NCI-H524 treated with DMSO at 0.1 percent for 48 hours (cell line): ENCODE results near the gene STIP1.

Source experiments
- DNase-seq: peaks from one replicate; lab custom pipeline; 2025; lab: John Stamatoyannopoulos, UW

The STIP1 gene

GRCh38 chr11:64185693-64186491 is at the start of gene STIP1:
Gene STIP1 (plus strand): TSS chr11:64186171. CDS start chr11:64186262, 91 bp downstream.
- peak; percentile 99 for DNase-seq

- DNase-seq = no peak
Measured at GRCh38 chr11:64136765-64137441, 49.1 kb upstream of the STIP1 start.

GRCh38 chr11:64138398-64138797 is 47.6 kb upstream of the STIP1 start:
- no peak for DNase-seq

DNA sequence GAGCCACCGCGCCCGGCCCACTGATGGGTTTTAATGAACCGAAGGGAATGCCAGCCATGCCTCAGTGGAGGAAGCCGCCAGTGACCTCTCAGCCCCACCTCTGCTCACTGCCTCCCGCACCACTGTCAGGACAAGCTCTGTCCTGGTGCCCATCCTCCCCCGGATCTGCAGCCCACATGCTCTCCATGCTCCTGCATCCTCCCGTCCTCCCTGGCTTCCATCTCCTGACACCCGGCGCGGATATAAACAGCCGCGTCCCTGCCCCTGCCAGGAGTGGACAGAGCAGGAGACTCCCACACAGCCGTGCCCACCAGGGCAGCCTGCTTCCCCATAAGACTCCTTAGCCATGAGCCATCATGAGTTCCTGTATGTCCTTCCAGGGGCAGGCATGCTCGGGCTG is 46.9 kb upstream of the STIP1 start:
- DNase-seq = no peak

DNA sequence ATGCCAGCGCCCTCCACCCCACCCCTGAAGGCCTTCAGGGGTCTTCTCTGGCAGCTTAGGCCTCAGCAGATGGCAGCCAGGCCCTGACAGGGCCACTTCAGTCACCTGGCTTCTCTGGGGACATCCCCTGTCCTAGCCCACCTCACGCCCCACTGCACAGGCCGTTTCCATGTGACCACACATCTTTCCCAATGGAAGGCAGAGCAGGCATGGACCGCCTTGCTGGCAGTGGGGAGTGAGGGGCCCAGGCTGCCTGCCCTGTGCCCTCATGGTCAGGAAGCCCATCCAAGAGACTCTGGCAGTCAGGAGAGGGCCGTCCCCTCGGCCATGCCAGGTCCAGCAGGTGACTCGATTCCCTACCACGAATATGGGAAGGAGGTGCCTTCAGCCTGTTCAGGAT is 45.9 kb upstream of the STIP1 start:
- DNase-seq = no peak

- DNase-seq = no peak
Measured at GRCh38 chr11:64141081-64141783, 44.7 kb upstream of the STIP1 start.

DNA sequence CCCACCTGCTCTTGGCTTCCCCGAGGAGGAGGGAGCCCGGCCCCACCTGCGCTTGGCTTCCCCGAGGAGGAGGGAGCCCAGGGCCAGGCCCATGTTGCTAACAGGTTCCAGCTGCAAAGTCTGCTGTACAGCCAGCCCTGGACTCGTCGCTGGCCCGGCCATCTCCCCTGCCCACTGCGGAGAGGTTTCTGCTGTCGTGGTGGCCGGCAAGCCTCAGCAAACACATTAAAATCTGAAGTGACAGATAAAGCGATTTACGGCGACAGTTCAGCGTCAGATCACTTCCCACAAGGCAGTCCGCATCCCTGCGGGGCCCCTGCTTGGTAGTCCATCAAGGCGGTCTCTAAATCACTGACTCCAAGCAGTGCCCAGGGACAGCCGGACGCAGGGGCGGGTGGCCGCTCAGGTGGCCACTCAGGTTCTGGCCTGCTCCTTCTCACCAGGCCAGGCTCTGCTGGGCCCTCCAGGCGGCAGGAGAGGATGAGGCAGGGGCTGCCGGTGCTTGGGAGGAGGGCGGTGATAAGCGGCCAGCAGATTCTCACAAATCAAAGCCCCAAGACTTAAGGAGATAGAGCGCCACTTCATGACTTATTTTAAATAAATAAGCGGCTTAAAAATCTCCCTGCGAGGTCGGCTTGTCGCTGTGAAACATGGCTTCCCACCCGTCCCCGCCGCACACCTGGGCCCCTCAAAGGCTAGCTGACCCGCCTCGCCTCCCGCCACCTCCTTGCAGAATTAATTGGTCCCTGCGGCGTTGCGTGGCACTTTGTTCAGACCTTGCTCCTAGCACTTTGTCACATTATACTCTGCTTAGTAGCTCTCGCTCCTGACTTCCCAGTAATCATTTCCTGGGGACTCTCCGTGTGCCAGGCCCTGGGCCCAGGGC is 41.1 kb upstream of the STIP1 start:
- DNase-seq = no peak

GRCh38 chr11:64146036-64146955 is 39.7 kb upstream of the STIP1 start:
- DNase-seq = peak; percentile 84

GRCh38 chr11:64148226-64148916 is 37.6 kb upstream of the STIP1 start:
- no peak for DNase-seq

- no peak for DNase-seq
Measured at GRCh38 chr11:64148917-64149617, 36.9 kb upstream of the STIP1 start.

DNA sequence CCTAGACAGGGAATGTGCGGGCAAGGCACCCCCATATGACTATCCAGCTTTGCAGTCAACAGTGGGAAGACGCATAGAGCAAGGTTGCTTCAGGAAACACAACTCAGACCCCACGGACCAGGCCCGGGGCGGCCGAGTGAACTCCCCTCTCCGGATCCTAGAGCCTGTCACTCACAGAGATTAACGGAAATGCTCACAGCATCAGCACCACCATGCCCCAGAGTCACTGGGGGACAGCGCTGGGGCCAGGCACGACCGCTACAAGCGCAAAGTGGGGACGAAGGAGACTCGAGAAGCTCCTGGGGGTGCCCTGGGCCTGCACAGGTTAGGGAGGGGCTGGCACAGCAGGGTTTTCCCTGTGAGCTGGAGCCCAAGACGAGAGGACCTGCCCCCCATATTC is 35.9 kb upstream of the STIP1 start:
- no peak for DNase-seq

GRCh38 chr11:64150481-64151239 is 35.3 kb upstream of the STIP1 start:
- no peak for DNase-seq

- DNase-seq = no peak
Measured at GRCh38 chr11:64151337-64151736, 34.6 kb upstream of the STIP1 start.

GRCh38 chr11:64152841-64153691 is 32.9 kb upstream of the STIP1 start:
- DNase-seq = no peak

DNA sequence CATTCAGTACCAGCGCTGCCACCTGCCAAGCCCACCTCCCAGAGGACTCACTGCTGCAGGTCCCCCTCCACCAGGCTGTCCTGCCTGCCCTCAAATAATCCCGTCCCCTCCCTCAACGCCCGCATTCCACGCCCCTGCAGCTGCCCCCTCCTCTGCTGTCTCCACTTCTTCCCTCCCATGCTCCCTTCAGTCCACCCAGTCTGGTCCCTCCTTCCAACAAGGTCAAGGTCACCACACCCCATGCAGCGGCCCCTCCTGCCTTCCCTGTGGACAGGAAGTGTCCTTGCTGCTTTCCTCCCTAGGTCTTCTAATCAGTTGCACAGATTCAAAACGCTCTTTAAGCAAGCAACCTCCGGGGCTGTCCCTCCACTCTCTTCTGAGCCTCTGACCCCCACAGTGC is 32.2 kb upstream of the STIP1 start:
- DNase-seq = no peak

DNA sequence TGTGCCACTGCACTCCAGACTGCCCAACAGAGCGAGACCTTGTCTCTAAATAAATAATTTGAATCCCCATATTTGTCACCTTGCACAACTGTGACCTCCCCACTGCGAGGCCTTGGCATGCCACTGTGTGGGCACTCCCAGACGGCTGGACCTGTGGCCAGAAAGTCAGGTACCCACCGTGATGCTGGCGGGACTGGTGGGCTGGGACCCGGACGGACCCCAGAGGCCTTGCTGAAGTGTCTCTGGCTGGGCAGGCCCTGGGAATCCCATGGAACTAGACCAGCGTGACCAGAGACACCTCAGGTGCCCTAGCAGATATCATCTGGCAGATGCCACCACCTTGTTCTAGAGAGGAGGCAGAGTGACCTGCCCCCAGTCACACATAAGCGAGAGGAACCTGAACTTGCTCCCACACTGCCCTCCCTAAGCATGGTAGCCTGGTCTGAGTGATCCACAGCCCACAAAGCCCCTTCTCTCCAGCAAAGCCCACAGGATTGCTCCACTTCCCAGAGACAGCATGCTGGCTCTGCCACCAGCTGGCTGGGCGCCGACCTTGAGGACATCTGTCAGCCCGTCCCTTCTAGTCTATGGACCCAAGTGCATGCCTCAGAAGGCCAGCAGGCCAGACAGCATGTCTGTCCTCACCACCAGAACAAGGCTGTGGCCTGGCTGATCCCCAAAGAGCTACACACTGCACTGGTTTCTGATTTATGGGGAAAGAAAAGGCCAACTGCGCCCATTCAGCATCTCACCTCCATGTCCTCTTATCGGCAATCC is 29.5 kb upstream of the STIP1 start:
- peak; percentile 25 for DNase-seq
